Tibial nerve (tissue), 4 donors: ENCODE results near the gene DNMT1. TPM values are rescaled to one million over a fixed set of nuclear protein-coding genes. Genes with fewer than 3 reads are reported as not detected.

Source experiments
- DNase-seq, 2 donors: peaks; one replicate each; pipeline ENCODE4 v3.0.0-alpha.2; 2019; ENCODE audit warnings: low spot score in 2 of 2
- H3K27ac ChIP-seq, 4 donors: fragments of 200-600 bp; sonication (generic) in 3 of 4; one replicate each; pipeline ENCODE4 v1.5.1; 2017 to 2019; ENCODE audit warnings: mild to moderate bottlenecking in 1 of 4
- H3K27me3 ChIP-seq, 2 donors: fragments of 200-600 bp; sonication (generic) in 1 of 2; one replicate each; pipeline versions ENCODE4 v1.5.1 to v1.6.0; 2017 to 2019
- H3K36me3 ChIP-seq, 3 donors: fragments of 200-600 bp; sonication (generic); one replicate each; pipeline ENCODE4 v1.5.1; 2018 to 2019
- H3K4me1 ChIP-seq, 4 donors: fragments of 200-600 bp; sonication (generic) in 3 of 4; one replicate each; pipeline ENCODE4 v1.5.1; 2017 to 2019
- H3K4me3 ChIP-seq, 4 donors: fragments of 200-600 bp; sonication (generic) in 3 of 4; one replicate each; pipeline ENCODE4 v1.5.1; 2017 to 2019; ENCODE audit warnings: mild to moderate bottlenecking in 1 of 4, moderate library complexity in 1 of 4
- H3K9me3 ChIP-seq, 4 donors: fragments of 200-600 bp; sonication (generic) in 3 of 4; one replicate each; pipeline ENCODE4 v1.5.1; 2017 to 2019
- CTCF ChIP-seq, 5 experiments: fragments of 200-600 bp in 3 of 5; fragments of 450-650 bp in 2 of 5; sonication (generic) in 3 of 5; IDR thresholded peaks; one replicate each; pipeline ENCODE4 v1.5.1; 2016 to 2019; ENCODE audit warnings: antibody characterized with exemption in 5 of 5, mild to moderate bottlenecking in 3 of 5, moderate library complexity in 2 of 5
- EP300 ChIP-seq, 2 donors: sonication (generic); formaldehyde crosslinking; IDR thresholded peaks; one replicate each; pipeline ENCODE4 v1.6.1; 2017; ENCODE audit warnings: antibody characterized with exemption in 2 of 2, mild to moderate bottlenecking in 1 of 2
- POLR2A ChIP-seq, 2 donors: fragments of 450-650 bp; IDR thresholded peaks; one replicate each; pipeline ENCODE4 v1.6.1; 2017; ENCODE audit warnings: antibody characterized with exemption in 2 of 2, mild to moderate bottlenecking in 2 of 2, moderate library complexity in 2 of 2
- WGBS, 2 donors: methylation state at CpG; one replicate each; pipeline ENCODE4 v1.1.5; 2018; 5-methylcytosine and 5-hydroxymethylcytosine counted together
- total RNA-seq, 4 donors: library from RNA; depleted of rRNA; stranded (reverse); fragments of >200 nt; gene quantifications; one replicate each; pipeline ENCODE4 v1.1.0, GENCODE V29; 2016

The DNMT1 gene
- total RNA-seq, 4 donors from 2014 or later: 48.2 to 72.9 (median 55.2) TPM

GRCh38 chr19:10136936-10137335 is 57.8 kb downstream of the DNMT1 start:
- WGBS, 2 donors: 87 to 93% methylated on average over 4 to 14 of the region's 14 CpGs

GRCh38 chr19:10135551-10136334 is 59.0 kb downstream of the DNMT1 start:
- DNase-seq: no peak
- Histone ChIP-seq H3K9me3 (no peaks in the 10 kb centered on the region), H3K4me1 (no peaks in the 10 kb centered on the region), H3K27ac (no peak overlapping the region), H3K4me3 (no peak overlapping the region), H3K27me3 (no peaks in the 10 kb centered on the region), H3K36me3 (peaks cover 12 to 100% (median 46%) of the 10 kb centered on the region in 3 donors)
- TF ChIP-seq POLR2A (IDR thresholded peaks at IDR 0.05) (no peak), EP300 (IDR thresholded peaks at IDR 0.05) (no peak), CTCF (IDR thresholded peaks at IDR 0.05) (no peak)
- 88 to 91% methylated on average over 28 to 29 of the region's 39 CpGs for WGBS, 2 donors

More at GRCh38 chr19:10136936-10137335, 57.8 kb downstream of the DNMT1 start:
- H3K36me3 ChIP-seq: peaks cover 12 to 100% (median 53%) of the 10 kb centered on the region in 3 donors
- H3K9me3 ChIP-seq: no peaks in the 10 kb centered on the region
- DNase-seq: no peak
- no peaks in the 10 kb centered on the region for H3K27me3 ChIP-seq
- TF ChIP-seq POLR2A (IDR thresholded peaks at IDR 0.05) (no peak), CTCF (IDR thresholded peaks at IDR 0.05) (no peak), EP300 (IDR thresholded peaks at IDR 0.05) (no peak)
- H3K4me1 ChIP-seq: no peaks in the 10 kb centered on the region
- H3K27ac ChIP-seq: no peak overlapping the region
- H3K4me3 ChIP-seq: no peak overlapping the region

- 82 to 88% methylated on average over 8 to 9 of the region's 9 CpGs for WGBS, 2 donors
- H3K4me3 ChIP-seq: no peak overlapping the region
- H3K27ac ChIP-seq: no peak overlapping the region
- peaks cover 10 to 100% (median 37%) of the 10 kb centered on the region in 3 donors for H3K36me3 ChIP-seq
- DNase-seq: no peak
- no peaks in the 10 kb centered on the region for H3K27me3 ChIP-seq
- TF ChIP-seq EP300 (IDR thresholded peaks at IDR 0.05): no peak
- no peak for TF ChIP-seq POLR2A (IDR thresholded peaks at IDR 0.05)
- TF ChIP-seq CTCF (IDR thresholded peaks at IDR 0.05): no peak
- no peaks in the 10 kb centered on the region for H3K9me3 ChIP-seq
- no peaks in the 10 kb centered on the region for H3K4me1 ChIP-seq
These were observed 60.7 kb downstream of the DNMT1 start for GRCh38 chr19:10134040-10134439.

GRCh38 chr19:10133596-10133995 is 61.2 kb downstream of the DNMT1 start:
- Histone ChIP-seq H3K4me3 (no peak overlapping the region), H3K9me3 (no peaks in the 10 kb centered on the region), H3K4me1 (no peaks in the 10 kb centered on the region), H3K27me3 (no peaks in the 10 kb centered on the region), H3K36me3 (peaks cover 10 to 100% (median 37%) of the 10 kb centered on the region in 3 donors), H3K27ac (no peak overlapping the region)
- WGBS, 2 donors: 87 to 90% methylated on average over 10 to 11 of the region's 11 CpGs
- DNase-seq: no peak
- TF ChIP-seq POLR2A (IDR thresholded peaks at IDR 0.05) (no peak), EP300 (IDR thresholded peaks at IDR 0.05) (no peak), CTCF (IDR thresholded peaks at IDR 0.05) (no peak)

GRCh38 chr19:10132905-10133304 is 61.8 kb downstream of the DNMT1 start:
- H3K27ac ChIP-seq: no peak overlapping the region

More at GRCh38 chr19:10132905-10133304, 61.8 kb downstream of the DNMT1 start:
- 91 to 96% methylated on average over 7 of the region's 7 CpGs for WGBS, 2 donors
- no peaks in the 10 kb centered on the region for H3K27me3 ChIP-seq
- no peak overlapping the region for H3K4me3 ChIP-seq
- TF ChIP-seq EP300 (IDR thresholded peaks at IDR 0.05) (no peak), CTCF (IDR thresholded peaks at IDR 0.05) (no peak), POLR2A (IDR thresholded peaks at IDR 0.05) (no peak)
- H3K36me3 ChIP-seq: peaks cover 10 to 100% (median 32%) of the 10 kb centered on the region in 3 donors
- no peak for DNase-seq
- H3K9me3 ChIP-seq: no peaks in the 10 kb centered on the region
- no peaks in the 10 kb centered on the region for H3K4me1 ChIP-seq
